A549 treated with ZK216348 at 1 μM for 4 hours (cell line): ENCODE results near the gene SERPINA10. TPM values are rescaled to one million over a fixed set of nuclear protein-coding genes. Genes with fewer than 3 reads are reported as not detected.

Experiments
- total RNA-seq: library from RNA; stranded (reverse); fragments of 200-300 nt; extraction: Qiagen RNA extraction; gene quantifications from 5 replicates; pipeline ENCODE4 v1.2.3, GENCODE V29; 2022; ENCODE audit warnings: low read depth

SERPINA10 gene, protein sequence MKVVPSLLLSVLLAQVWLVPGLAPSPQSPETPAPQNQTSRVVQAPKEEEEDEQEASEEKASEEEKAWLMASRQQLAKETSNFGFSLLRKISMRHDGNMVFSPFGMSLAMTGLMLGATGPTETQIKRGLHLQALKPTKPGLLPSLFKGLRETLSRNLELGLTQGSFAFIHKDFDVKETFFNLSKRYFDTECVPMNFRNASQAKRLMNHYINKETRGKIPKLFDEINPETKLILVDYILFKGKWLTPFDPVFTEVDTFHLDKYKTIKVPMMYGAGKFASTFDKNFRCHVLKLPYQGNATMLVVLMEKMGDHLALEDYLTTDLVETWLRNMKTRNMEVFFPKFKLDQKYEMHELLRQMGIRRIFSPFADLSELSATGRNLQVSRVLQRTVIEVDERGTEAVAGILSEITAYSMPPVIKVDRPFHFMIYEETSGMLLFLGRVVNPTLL
- not detected in 5 replicates for total RNA-seq

GRCh38 chr14:94292872-94293577 lies at the start of gene SERPINA10:
Gene SERPINA10 (minus strand): TSS chr14:94293268. CDS start chr14:94290593, 2,675 bp downstream.

GRCh38 chr14:94322648-94323570 lies 29.8 kb upstream of the SERPINA10 start, which contains the start of gene SERPINA6:
Gene SERPINA6 (minus strand): TSS chr14:94323336. CDS start chr14:94314648, 8,688 bp downstream.

Other genes with a start within 250 kb of the SERPINA10 start
- gene DDX24, start 212.1 kb downstream of the SERPINA10 start, total RNA-seq: 173 to 199 TPM (median 182 TPM) in 5 replicates
- 16.1 to 19.6 TPM (median 18.6 TPM) in 5 replicates for gene IFI27L1, start 212.0 kb downstream of the SERPINA10 start, total RNA-seq
- 0.70 to 1.6 TPM (median 1.2 TPM) in 5 replicates for gene IFI27, start 182.5 kb downstream of the SERPINA10 start, total RNA-seq
- 46.1 to 56.7 TPM (median 53.0 TPM) in 5 replicates for gene IFI27L2, start 163.7 kb downstream of the SERPINA10 start, total RNA-seq
- gene PPP4R4, start 118.9 kb downstream of the SERPINA10 start, total RNA-seq: 0.06 to 0.58 TPM (median 0.37 TPM) in 5 replicates
- gene SERPINA6, start 30.1 kb upstream of the SERPINA10 start, total RNA-seq: 0.80 to 1.0 TPM (median 0.93 TPM) in 5 replicates
- not detected in 5 replicates for gene SERPINA2, start 73.4 kb upstream of the SERPINA10 start, total RNA-seq
- gene SERPINA1, start 95.3 kb upstream of the SERPINA10 start, total RNA-seq: 0.72 to 1.2 TPM (median 0.83 TPM) in 5 replicates
- gene SERPINA11, start 159.5 kb upstream of the SERPINA10 start, total RNA-seq: not detected in 5 replicates
- not detected in 5 replicates for gene SERPINA9, start 182.9 kb upstream of the SERPINA10 start, total RNA-seq
- gene SERPINA12, start 216.2 kb upstream of the SERPINA10 start, total RNA-seq: not detected in 5 replicates